ENCODE data around the gene STOX1. TPM values are rescaled to one million over a fixed set of nuclear protein-coding genes. Genes with fewer than 3 reads are reported as not detected.

Gene STOX1
- total and polyA plus RNA-seq, 10 of the 15 experiments (the other 5 are each of a cell fraction or from before 2014, with no cell fraction given) = 0.18 to 1.2 (median 0.67) TPM; not detected in 1

GRCh38 chr10:68812420-68812819, 14.9 kb upstream of the STOX1 start (continued):
- no peak for TF ChIP-seq BCL3 (IDR thresholded peaks at IDR 0.05; ENCODE audit: borderline replicate concordance, insufficient read depth, low read depth, low read length, poor library complexity, severe bottlenecking)
- no peak for TF ChIP-seq NRF1 (conservative IDR thresholded peaks at IDR 0.05; ENCODE audit: low read depth, low read length)
- no peak for TF ChIP-seq SMAD5 (IDR thresholded peaks at IDR 0.05; ENCODE audit: low read depth)
- TF ChIP-seq RCOR1 (conservative IDR thresholded peaks at IDR 0.05; ENCODE audit: low read depth, low read length) = no peak

GRCh38 chr10:68813559-68813958, 13.8 kb upstream of the STOX1 start:
- Histone ChIP-seq H3K36me3 (ENCODE audit: control insufficient read depth in 2 of 2, insufficient read depth in 2 of 2, low read length in 1 of 2) (no peaks in the 10 kb centered on the region), H3K9ac (ENCODE audit: control insufficient read depth, insufficient read depth, low read length) (no peak overlapping the region), H4K20me1 (ENCODE audit: control insufficient read depth, insufficient read depth) (no peaks in the 10 kb centered on the region), H3K9me3 (replicated peaks; ENCODE audit: control insufficient read depth, insufficient read depth, low read length) (no peaks in the 10 kb centered on the region), H3K79me2 (ENCODE audit: control insufficient read depth, insufficient read depth, low read length) (no peaks in the 10 kb centered on the region), H3K27me3 (replicated peaks in 1 of 2; ENCODE audit: control insufficient read depth in 2 of 2, insufficient read depth in 2 of 2, low read length in 1 of 2) (no peaks in the 10 kb centered on the region; a peak in 1 of 4 replicates), H2AFZ (ENCODE audit: control insufficient read depth, low read depth, low read length) (no peak overlapping the region), H3K4me1 (ENCODE audit: control insufficient read depth, insufficient read depth, low read length) (no peaks in the 10 kb centered on the region), H3K27ac (ENCODE audit: control insufficient read depth, insufficient read depth) (no peak overlapping the region), H3K4me2 (ENCODE audit: control insufficient read depth, insufficient read depth) (no peak overlapping the region), H3K4me3 (no peak overlapping the region)
- DNase-seq (ENCODE audit: low read depth, low spot score) (no peak), ATAC-seq (no peak), FAIRE-seq (no peak)
- intact Hi-C loops (cut with micrococcal nuclease; ENCODE audit: unreplicated experiment) (no loop called here), in situ Hi-C loops (cut with MboI) (no loop called here)
- ChIA-PET CTCF (interaction anchor here (0.6 to 1.1 kb wide), 2 partner anchors 58 to 249 kb away, joined by 3 read pairs; no protein-coding TSS in a partner anchor), RAD21 (ENCODE audit: unreplicated experiment) (interaction anchor here (1.0 kb wide), 1 partner anchor 14 kb away, joined by 3 read pairs; the partner anchor contains the start of gene STOX1), SMC1A (ENCODE audit: uncharacterized antibody, unreplicated experiment) (interaction anchor here (0.6 to 0.9 kb wide), 3 partner anchors 13 to 35 kb away, joined by 3 to 4 read pairs (median 3); no protein-coding TSS in a partner anchor), POLR2A (interaction anchor here (0.6 to 0.7 kb wide), 2 partner anchors 44 to 142 kb away, joined by 3 to 6 read pairs; no protein-coding TSS in a partner anchor)
- BruUV-seq (replicated peaks) = no TSS peak
- TF ChIP-seq ZBTB40 (IDR thresholded peaks at IDR 0.05; ENCODE audit: borderline replicate concordance) = no peak
- TF ChIP-seq BCL3 (IDR thresholded peaks at IDR 0.05; ENCODE audit: borderline replicate concordance, insufficient read depth, low read depth, low read length, poor library complexity, severe bottlenecking) = no peak
- TF ChIP-seq RBBP5 (conservative IDR thresholded peaks at IDR 0.05) = no peak
- TF ChIP-seq NKRF (conservative IDR thresholded peaks at IDR 0.05) = no peak
- TF ChIP-seq E4F1 (IDR thresholded peaks at IDR 0.05; ENCODE audit: borderline replicate concordance, partially characterized antibody) = no peak
- TF ChIP-seq CHD4 (IDR thresholded peaks at IDR 0.05) = no peak

Data from GM12878 (cell line).